ENCODE results near the gene APOC4.
"Not testable (repeated sequence)": the region's sequence is repeated elsewhere in the genome, so short reads cannot be mapped to it uniquely, and the experiment has no call there.

Gene APOC4

DNA sequence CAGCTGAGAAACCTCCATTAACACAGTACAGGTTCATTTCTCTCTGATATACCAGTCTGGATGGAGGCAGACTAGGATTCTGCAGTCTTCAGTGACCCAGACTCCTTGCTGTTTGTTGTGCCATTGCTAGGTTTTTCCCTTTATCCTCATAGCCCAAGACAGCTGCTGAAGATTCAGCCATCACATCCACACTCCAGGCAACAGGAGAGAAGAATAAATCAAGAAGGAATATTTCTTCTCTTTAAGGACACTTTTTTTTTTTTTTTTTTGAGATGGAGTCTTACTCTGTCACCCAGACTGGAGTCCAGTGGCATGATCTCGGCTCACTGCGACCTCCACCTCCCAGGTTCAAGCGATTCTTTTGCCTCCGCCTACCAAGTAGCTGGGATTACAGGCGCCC lies 27.4 kb downstream of the APOC4 start:
- Histone ChIP-seq H3K9ac (ENCODE audit: low read length) (no peak overlapping the region), H3K9me3 (replicated peaks; ENCODE audit: insufficient read depth, low read length) (no peaks in the 10 kb centered on the region), H3K36me3 (replicated peaks; ENCODE audit: insufficient read depth, low read length) (peaks cover 8% of the 10 kb centered on the region; the same call in 1 of the 2 replicates), H3K27ac (ENCODE audit: low read length) (no peak overlapping the region), H3K9me2 (replicated peaks; ENCODE audit: insufficient read depth, low read length) (no peaks in the 10 kb centered on the region), H4K20me1 (ENCODE audit: insufficient read depth, low read length) (no peaks in the 10 kb centered on the region), H3K4me2 (ENCODE audit: low read depth, low read length) (no peak overlapping the region), H3K27me3 (replicated peaks; ENCODE audit: insufficient read depth, low read length) (no peaks in the 10 kb centered on the region), H2AFZ (ENCODE audit: low read length) (no peak overlapping the region), H3F3A (ENCODE audit: insufficient read depth, low read length) (no peaks in the 10 kb centered on the region), H3K4me3 (ENCODE audit: low read length) (no peak overlapping the region), H3K4me1 (ENCODE audit: low read length) (no peaks in the 10 kb centered on the region), H3K79me2 (ENCODE audit: low read length) (peaks cover 24% of the 10 kb centered on the region)
- no peak for TF ChIP-seq EZH2phosphoT487 (IDR thresholded peaks at IDR 0.05; ENCODE audit: low read length)
- no peak for TF ChIP-seq EZH2 (optimal IDR thresholded peaks at IDR 0.05; ENCODE audit: low read depth, low read length)
- TF ChIP-seq, protein P1, sequence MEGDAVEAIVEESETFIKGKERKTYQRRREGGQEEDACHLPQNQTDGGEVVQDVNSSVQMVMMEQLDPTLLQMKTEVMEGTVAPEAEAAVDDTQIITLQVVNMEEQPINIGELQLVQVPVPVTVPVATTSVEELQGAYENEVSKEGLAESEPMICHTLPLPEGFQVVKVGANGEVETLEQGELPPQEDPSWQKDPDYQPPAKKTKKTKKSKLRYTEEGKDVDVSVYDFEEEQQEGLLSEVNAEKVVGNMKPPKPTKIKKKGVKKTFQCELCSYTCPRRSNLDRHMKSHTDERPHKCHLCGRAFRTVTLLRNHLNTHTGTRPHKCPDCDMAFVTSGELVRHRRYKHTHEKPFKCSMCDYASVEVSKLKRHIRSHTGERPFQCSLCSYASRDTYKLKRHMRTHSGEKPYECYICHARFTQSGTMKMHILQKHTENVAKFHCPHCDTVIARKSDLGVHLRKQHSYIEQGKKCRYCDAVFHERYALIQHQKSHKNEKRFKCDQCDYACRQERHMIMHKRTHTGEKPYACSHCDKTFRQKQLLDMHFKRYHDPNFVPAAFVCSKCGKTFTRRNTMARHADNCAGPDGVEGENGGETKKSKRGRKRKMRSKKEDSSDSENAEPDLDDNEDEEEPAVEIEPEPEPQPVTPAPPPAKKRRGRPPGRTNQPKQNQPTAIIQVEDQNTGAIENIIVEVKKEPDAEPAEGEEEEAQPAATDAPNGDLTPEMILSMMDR (IDR thresholded peaks at IDR 0.05; ENCODE audit: low read length), result no peak
- DNase-seq, result no peak

GRCh38 chr19:44971451-44971850 lies 29.4 kb downstream of the APOC4 start:
- H2AFZ ChIP-seq (ENCODE audit: low read length); H3K9ac ChIP-seq (ENCODE audit: low read length); H3K4me3 ChIP-seq (ENCODE audit: low read length); H3F3A ChIP-seq (ENCODE audit: insufficient read depth, low read length); H3K4me2 ChIP-seq (ENCODE audit: low read depth, low read length); H4K20me1 ChIP-seq (ENCODE audit: insufficient read depth, low read length); H3K9me2 ChIP-seq (replicated peaks; ENCODE audit: insufficient read depth, low read length); H3K27ac ChIP-seq (ENCODE audit: low read length); H3K27me3 ChIP-seq (replicated peaks; ENCODE audit: insufficient read depth, low read length); H3K4me1 ChIP-seq (ENCODE audit: low read length); H3K36me3 ChIP-seq (replicated peaks; ENCODE audit: insufficient read depth, low read length); H3K9me3 ChIP-seq (replicated peaks; ENCODE audit: insufficient read depth, low read length); DNase-seq: not testable (repeated sequence)
- H3K79me2 ChIP-seq (ENCODE audit: low read length), result peaks cover 18% of the 10 kb centered on the region

DNA sequence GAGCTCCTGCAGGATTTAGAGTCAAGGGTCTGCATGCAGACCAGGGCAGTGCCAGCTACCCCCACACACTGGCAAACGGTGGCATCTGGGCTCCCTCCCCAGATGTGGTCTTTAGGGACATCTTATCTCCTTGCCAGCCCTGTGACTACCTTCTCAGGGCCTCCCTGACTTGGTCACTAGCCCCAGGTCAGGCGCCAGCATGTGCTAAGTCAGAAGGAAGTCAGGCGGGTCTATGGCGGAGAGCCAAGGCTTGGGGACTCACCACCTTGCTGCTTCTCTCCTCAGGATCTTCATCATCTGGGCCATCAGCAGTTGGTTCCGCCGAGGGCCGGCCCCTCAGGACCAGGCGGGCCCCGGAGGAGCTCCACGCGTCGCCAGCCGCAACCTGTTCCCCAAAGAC lies 30.8 kb downstream of the APOC4 start:
- peaks cover 18% of the 10 kb centered on the region for H3K79me2 ChIP-seq (ENCODE audit: low read length)
- TF ChIP-seq EZH2phosphoT487 (IDR thresholded peaks at IDR 0.05; ENCODE audit: low read length) (no peak), EZH2 (optimal IDR thresholded peaks at IDR 0.05; ENCODE audit: low read depth, low read length) (no peak)
- TF ChIP-seq, protein P1 (IDR thresholded peaks at IDR 0.05; ENCODE audit: low read length), result no peak
- peaks cover 8% of the 10 kb centered on the region for H3K36me3 ChIP-seq (replicated peaks; ENCODE audit: insufficient read depth, low read length)
- no peaks in the 10 kb centered on the region for H3K9me3 ChIP-seq (replicated peaks; ENCODE audit: insufficient read depth, low read length)
- H3K4me3 ChIP-seq (ENCODE audit: low read length), result no peak overlapping the region
- no peaks in the 10 kb centered on the region for H3F3A ChIP-seq (ENCODE audit: insufficient read depth, low read length)
- no peak for DNase-seq
- no peaks in the 10 kb centered on the region for H3K4me1 ChIP-seq (ENCODE audit: low read length)
- H3K27ac ChIP-seq (ENCODE audit: low read length), result no peak overlapping the region
- no peak overlapping the region for H3K4me2 ChIP-seq (ENCODE audit: low read depth, low read length)
- H3K9ac ChIP-seq (ENCODE audit: low read length), result no peak overlapping the region
- no peaks in the 10 kb centered on the region for H4K20me1 ChIP-seq (ENCODE audit: insufficient read depth, low read length)
- H3K9me2 ChIP-seq (replicated peaks; ENCODE audit: insufficient read depth, low read length), result no peaks in the 10 kb centered on the region
- H2AFZ ChIP-seq (ENCODE audit: low read length), result no peak overlapping the region
- H3K27me3 ChIP-seq (replicated peaks; ENCODE audit: insufficient read depth, low read length), result no peaks in the 10 kb centered on the region

DNA sequence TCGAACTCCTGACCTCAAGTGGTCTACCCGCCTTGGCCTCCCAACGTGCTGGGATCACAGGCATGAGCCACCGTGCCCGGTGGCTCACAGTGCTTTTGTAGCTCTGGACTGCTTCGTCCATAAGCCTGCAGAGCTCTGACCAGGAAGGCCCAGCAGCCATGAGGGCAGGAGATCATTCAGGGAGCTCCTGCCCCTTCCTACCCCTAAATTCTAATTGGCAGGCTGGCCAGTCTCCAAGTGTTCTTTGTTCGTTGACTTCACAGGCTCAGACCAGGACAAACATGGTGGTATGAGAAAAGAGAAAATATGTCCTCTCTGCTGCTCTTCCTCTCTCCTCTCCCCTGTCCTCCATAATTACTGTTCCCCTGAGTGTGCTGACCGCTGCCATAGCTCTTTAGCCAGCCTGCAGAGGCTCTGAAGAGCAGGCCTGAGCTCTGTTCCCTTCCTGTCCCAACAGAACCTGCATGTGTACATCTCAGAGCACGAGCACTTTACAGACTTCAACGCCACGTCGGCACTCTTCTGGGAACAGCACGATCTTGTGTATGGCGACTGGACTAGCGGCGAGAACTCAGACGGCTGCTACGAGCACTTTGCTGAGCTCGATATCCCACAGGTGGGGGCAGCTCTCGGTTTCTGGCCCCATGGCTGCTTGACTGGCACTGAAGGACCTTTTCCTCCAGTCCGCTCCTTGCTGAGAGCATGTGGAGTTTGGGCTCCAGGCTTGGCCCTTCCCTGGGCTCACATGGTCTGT lies 32.1 kb downstream of the APOC4 start:
- no peak overlapping the region for H3K4me2 ChIP-seq (ENCODE audit: low read depth, low read length)
- H3K79me2 ChIP-seq (ENCODE audit: low read length), result peaks cover 8% of the 10 kb centered on the region; the same call in 1 of the 2 replicates
- no peak overlapping the region for H2AFZ ChIP-seq (ENCODE audit: low read length)
- H3K27me3 ChIP-seq (replicated peaks; ENCODE audit: insufficient read depth, low read length), result no peaks in the 10 kb centered on the region
- H4K20me1 ChIP-seq (ENCODE audit: insufficient read depth, low read length), result no peaks in the 10 kb centered on the region
- peaks cover 8% of the 10 kb centered on the region for H3K36me3 ChIP-seq (replicated peaks; ENCODE audit: insufficient read depth, low read length)
- H3K9me3 ChIP-seq (replicated peaks; ENCODE audit: insufficient read depth, low read length), result no peaks in the 10 kb centered on the region
- no peaks in the 10 kb centered on the region for H3F3A ChIP-seq (ENCODE audit: insufficient read depth, low read length)
- TF ChIP-seq EZH2phosphoT487 (IDR thresholded peaks at IDR 0.05; ENCODE audit: low read length), result no peak
- TF ChIP-seq, protein P1 (IDR thresholded peaks at IDR 0.05; ENCODE audit: low read length), result no peak
- no peak for TF ChIP-seq EZH2 (optimal IDR thresholded peaks at IDR 0.05; ENCODE audit: low read depth, low read length)
- H3K4me3 ChIP-seq (ENCODE audit: low read length), result no peak overlapping the region
- no peak overlapping the region for H3K27ac ChIP-seq (ENCODE audit: low read length)
- no peak for DNase-seq
- no peak overlapping the region for H3K9ac ChIP-seq (ENCODE audit: low read length)
- H3K9me2 ChIP-seq (replicated peaks; ENCODE audit: insufficient read depth, low read length), result no peaks in the 10 kb centered on the region
- no peaks in the 10 kb centered on the region for H3K4me1 ChIP-seq (ENCODE audit: low read length)
